Fibroblast of skin of scalp (primary cell): ENCODE data around the gene EFNA5.

Experiments used
- DNase-seq: peaks from one replicate; pipeline ENCODE4 v3.0.0-alpha.2; 2013

Gene EFNA5

DNA sequence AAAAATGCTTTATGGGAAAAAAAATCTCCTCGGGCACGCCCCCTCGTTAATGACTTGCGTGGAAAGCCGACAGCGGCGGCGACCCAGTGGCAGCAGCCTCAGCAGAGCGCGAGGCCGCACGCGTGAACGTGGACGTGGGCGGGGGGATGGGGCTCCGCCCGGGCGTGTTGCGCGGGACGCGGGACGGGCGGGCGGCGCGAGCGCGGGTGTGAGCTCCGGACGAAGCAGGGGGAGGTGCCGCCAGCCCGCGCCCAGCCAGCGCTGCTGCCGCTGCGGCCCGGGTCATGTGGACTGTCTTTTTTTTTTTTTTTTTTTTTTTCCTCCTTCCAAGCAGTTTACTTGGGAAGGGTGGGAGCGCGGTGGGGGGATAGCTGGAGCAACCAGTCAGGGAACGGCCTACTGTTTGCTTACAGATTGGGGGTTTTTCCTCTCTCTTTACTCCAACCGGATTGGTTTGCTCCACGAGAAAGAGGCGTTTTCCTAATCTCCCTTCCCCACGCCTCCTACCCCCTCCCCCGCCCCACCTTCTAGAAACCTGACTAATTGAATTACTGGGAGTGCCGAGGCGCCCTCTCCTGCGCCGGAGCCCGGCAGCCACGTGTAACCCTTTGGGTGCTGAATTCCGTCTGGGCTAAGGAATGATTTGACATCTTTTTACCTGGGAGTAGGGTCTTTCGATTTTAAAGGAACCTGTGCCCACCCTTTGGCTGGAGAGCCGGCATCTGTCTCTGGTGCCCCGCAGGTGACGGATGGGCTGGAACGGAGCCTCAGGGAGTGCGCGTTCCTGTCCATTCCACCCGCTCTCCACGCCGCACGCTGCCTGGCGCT is 1.7 kb upstream of the EFNA5 start:
- peak; percentile 92 for DNase-seq

DNA sequence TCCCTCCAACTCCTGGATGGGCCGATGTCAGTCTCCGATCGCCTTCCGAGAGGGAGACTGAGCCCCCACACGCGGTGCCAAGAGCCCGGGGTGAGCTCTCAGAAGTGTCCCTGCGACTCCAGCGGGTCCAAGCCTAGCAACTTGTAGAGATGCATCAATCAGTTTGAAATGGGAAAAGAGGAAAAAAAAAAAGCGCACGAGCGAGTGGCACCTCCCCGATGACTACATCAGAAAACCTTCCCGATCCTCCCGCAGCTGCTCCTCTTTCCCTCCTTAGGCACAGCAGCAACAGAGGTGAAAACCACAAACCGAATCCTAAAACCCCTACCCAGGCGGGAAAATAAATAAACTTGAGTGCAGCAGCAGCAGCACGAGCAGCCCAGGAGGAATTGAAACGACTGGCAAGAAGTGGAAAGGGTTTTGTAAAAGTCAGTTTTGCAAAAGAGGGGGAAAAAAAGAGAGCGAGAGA is 1.0 kb upstream of the EFNA5 start:
- DNase-seq, result peak; percentile 66

DNA sequence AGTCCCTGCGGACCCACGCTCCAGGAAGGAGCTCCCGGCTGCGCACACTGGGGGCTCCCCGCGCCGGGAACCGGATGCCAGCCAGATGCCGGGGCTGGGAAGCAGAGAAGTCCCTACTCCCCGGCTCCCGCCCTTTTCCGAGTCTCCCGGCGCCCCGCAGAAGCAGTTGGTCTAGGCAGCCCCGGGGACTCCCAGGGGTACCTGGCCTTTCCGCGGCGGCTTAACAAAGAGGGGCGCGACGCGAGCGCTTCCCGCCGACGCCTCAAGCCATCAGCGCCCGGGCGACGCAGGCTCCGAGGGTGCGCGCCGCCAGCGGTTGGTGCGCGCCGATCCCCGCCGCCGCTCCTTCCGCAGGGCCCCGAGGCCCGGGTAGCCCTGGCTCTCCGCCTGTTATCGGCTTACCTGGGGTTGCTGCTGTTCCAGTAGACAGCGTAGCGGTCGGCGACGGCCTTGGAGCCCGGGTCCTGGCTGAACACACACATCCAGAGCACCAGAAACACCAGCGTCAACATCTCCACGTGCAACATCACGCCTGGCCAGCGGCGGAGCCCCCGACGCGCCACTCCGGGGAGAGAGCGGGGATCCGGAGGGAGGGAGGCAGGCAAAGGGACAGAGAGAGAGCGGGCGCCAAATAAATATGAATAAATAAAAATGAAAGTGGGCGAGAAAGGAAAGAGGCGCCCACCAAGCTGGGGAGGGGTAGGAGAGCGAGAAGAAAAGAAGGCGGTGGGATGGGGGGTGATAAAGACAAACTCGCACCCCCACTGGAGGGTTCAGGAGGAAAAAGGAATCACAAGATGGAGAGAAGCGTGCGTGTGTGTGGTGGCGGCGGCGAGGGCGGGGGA is 428 bp downstream of the EFNA5 start:
- DNase-seq, result peak; percentile 38

DNA sequence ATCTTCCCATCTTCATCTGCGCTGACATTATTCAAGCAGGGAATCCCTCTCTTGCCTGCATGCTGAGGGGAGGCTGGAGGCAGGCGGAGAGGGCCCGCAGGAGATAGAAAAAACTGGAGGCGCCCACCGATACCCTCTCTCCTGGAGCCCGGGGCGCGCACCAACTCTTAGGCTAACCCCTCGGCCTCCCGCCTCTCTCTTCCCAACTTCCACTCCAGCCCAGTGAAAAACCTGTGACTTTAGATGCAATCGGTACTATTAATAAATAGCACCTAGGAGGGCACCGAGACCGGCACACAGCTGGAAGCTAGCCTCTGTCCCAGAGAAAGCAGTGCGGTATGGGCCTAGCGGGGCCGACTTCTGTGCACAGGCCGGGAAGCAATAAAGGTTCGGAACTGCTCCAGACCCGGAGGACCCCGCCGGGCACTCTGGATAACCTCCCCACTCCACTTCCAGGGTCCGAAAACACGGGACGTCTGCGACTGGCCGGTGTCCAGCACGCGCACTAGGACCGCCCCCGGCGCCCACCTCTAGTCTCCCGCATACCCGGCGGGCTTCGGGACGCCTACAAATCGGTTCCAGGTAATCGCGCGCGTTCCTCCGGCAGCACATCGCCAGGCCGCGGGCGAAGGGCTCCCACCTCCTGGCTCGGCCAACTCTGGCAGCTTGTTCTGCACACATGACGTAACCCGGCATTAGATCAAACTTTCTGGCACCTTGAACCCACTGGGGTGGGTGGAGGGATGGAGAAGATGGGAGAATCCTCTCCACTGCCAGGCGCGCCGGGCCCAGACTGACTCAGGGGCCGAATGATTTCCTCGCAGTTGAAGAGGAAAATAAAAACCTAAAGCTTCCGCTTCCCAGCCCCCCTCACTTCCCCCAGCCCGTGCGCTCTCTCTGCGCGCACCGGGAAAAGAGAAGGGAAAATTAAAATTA is 1.4 kb downstream of the EFNA5 start:
- peak; percentile 36 for DNase-seq

DNA sequence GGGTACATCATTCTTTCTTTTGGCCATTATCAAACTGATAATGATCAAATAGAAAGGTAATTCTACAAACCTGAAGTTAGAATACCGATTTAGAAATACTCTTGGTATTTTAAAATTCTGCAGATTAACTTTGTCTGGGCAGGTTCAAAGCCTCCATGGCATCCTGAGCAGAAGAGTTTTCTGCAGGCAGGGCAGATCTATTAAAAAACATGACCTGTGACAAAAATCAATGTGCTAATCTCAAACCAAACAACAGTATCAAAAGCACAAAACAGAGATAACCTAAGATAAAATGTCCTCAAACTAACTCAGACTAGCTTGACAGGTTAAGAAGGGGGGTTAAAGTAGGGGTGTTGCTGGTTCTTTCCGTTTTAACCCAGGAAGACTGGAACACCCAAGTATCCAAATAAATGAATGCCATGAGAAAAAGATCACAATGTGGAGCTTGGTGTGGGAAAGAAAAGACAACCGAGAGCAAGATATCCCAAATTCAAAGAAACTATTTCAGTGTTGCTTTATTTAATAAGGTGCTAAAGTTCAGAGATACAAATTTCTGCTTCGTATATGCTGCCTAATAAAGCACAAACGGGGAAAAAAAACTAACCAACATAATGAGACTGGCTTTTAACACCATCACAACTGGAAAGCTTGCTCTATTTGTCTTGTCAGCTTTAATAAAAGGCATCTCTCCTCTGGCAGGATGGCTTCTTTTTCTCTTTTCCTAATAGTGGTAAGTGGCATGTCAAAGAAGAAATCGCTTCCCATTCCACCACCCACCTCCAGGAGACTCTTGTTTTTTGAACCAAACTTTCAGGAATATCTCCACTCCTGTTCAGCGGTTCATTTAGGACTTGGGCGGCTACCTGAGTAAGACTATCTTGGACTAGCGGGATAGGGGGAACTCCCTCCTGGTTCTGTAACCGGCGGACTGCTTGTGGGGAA is 2.3 kb downstream of the EFNA5 start:
- no peak for DNase-seq

DNA sequence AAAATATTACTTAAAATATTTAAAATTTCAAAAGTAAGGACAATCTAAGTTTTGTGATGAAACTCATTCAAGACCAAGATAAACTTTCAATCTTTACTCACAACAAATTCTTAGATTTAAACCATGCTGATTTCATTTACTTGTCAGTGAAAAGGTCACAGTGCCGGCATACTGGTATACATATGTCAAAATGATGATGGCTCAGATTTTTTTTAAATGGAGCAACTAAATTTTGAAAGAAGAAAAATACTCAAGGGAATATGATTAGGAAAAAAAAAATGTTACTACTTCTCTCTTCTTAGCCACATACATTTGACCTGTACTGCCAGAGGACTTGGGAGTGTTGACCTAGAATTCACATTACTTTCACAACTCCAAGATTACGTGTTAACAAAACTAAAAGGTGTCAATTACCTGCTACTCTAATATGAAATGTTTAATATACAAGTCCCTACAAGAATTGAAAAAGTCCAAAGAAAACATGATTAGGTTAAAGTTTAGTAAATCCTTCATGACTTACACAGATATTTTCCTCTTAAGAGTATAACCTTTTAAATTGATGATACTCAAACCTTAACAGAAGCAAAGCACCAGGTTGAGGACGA is 4.6 kb downstream of the EFNA5 start:
- DNase-seq, result no peak

DNA sequence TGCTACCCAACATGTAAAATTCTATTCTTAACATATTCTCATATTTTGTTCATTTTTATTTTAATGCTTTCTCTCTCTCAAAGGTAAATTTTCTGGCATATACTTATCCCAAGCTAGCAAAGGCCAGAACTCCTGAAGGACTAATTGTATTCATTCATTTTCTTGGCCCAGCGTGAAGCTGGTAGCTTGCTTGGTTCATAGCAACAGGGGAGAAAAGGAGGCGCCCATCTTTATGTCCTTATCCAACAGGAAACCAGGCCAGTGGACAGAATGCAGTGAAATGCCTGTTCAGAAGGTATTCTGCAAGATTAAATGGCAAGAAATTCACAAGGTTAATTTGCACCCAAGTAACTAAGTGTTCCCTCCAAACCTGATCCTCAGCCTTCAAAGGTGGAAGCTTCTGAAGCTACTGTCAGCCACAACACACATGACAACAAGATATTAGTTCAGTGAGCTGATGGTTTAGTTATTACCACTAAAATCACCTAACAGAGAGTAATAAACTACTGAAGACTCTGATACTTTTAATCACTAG is 5.6 kb downstream of the EFNA5 start:
- no peak for DNase-seq

DNA sequence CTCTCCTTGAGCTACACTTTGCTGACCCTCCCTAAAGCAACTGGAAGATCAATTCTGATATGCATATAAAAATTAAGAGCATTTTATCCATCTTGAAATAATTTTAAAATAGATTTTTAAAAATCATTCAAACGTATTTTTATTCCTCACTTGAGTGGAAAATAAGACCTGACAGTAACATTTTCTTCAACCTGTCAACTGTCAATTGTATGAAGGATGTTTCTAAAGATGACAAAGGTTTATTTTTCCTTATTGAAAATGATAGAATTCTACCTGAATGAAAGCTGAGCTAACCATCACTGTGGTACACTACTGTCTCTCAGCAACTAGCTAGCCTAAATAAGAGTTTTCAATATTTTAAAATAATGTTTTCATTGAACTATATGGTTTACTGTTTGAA is 7.0 kb downstream of the EFNA5 start:
- no peak for DNase-seq

DNA sequence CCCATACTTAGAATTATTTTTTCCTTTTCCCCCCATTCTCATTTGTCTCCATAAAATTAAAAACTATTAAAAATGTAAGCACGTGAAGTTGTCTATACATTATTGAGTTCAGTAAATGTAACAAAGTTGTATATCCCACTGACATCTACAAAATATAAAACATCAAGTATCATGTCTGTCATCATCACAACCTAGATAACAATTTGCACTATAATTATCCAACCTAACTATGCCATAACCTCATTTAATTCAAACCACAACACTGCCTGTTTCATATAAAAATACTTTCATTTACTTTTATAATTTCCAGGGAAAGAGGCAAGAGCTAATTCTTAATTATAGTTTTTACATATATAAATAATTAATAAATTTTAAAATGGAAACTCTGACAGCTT is 9.1 kb downstream of the EFNA5 start:
- DNase-seq, result no peak

DNA sequence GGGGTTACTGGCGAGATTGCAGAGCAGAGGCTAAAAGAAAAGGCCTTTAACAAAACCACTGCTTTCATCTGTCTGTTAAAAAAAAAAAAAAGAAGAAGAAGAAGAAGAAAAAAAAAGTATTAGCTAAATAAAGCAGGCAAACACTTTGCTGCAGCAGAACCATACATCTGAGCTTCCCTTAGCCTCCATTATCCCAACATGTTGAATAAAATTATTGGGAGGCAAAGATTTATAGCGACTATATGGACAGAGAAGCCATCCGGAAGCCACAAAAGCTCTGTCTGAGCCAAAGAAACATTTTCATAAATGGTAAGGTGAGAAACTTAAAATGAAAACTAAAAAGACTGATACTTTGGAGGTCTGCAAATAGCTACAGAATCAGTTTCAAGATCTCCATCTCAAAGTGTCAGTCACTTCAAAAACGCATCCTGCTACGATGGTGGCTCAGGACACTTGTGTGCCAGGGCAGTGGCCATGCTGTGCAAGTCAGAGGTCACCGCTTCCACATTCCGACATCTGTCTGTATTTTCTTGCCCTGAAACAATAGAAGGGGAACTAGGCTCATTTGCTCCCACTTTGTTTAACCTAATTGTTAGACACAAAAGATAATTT is 9.6 kb downstream of the EFNA5 start:
- no peak for DNase-seq

DNA sequence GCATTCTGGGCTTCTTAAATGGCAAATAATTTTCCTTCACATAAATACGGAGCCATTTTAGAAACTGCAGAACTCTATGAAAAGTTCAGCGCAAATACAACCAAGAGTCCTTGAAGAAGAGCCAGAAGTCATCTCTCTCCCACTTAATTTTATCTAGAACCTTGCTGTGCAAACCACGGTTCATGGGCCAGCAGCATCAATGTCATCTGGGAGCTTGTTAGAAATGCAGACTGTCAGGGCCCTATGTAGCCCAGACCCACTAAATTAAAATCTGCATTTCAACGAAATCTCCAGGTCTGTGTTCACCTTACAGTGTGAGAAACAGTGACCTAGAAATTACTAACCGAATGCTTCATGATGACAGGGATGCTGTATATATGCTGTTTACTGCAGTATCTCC is 12.2 kb downstream of the EFNA5 start:
- no peak for DNase-seq

DNA sequence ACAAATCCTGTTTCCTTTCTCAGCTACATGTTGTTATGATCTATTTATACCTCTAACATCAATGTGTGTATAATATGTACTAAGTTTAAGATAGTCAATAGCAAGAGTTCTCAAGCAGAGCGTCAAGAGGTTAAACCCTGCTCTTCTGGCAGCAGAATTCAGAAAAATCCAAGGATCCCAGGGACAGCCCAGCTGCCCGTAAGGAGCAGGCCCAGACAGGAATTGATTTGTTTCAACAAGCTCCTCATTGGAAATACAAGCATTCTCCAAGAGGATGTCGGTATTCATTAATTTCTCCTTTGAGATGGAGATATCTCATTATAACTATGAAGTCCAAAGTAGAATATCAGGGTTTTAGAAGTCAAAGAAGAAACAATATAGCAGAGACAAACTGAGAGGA is 14.9 kb downstream of the EFNA5 start:
- no peak for DNase-seq

DNA sequence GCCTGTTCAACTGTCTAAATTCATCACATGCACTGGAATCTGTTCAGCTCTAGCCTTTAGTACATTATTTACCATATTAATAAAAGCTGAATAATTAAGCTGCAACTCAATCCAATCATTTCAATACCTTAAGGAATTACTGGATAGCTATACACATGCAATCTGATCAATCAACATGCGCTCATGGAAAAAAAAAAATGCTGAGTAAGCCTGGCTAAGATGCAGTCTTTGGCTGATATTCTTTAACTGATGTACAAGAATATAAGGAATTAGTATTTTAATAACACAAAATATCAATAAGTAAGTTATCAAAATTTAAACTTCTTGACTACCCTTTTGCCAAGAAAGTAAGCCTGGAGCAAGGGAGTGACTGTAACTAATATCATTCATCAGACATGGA is 15.9 kb downstream of the EFNA5 start:
- no peak for DNase-seq

DNA sequence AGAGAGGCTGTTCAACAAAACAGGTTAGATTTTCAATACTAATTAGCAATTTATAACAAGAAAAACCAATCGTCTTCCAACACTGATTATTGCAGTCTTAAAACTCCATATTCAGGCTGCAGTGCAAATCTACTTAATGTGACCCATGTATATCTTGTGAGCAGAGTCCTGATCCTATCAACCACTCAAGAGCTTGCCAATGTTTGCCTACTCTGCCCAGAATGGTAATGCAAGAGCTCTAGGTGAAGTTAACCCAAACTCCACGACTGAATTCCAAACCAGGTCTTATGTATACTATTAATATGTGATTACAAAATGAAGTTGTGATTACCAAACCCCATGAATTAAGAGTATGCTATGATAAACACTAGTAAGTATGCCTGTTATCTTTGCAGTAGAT is 17.1 kb downstream of the EFNA5 start:
- no peak for DNase-seq

DNA sequence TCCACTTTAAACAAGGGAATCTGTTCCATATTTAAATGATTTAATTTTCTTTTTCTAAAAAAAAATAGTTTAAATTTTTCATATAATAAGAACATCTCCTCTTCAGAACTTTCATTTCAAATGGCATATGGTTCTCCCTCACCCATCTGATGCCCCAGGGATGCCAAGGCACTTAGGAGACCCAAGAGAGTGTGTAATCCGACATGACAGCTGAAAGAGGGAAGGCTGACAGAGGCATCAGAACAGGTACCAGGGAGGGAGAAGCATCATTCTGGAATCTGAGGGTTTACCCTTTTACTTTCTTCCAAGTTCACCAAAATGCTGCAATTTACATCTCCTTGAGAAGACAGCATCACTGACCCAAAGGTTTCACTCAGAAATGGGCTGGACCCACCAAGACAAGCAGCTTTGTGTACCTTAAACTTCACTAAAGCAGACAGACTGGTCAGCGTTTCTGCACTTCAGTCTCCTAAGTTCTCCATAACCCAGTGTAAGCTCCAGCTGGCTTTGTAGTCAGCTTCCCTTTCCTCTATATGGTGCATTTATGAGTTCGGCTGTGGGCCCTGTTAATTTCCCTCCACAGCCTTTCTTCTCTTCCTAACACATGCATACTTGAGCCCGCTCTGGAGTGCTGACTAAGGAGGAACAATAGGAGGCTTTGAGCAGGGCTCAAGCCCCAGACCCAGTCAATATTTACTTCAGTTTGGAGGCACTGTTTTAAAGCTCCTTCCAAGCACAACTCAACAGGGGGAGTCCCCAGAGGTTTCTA is 17.7 kb downstream of the EFNA5 start:
- DNase-seq, result no peak

DNA sequence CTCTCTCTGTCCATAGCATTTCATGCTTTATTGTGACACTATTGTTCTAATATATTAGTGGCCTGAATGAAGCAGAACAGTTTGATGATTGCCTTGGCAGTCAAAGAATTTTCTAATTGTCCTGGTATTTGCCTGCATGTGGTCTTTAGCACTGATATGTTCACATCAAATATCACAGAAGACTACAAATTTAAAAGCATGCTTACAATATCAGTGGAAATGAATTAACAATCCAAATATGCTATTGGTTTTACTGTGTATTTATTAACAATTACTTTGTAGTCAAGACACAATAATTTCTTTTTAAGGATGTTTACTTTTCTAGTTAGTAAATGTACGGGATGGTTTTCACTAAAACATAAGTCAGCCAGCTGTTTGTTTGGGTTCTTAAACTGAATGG is 18.3 kb downstream of the EFNA5 start:
- DNase-seq, result no peak

DNA sequence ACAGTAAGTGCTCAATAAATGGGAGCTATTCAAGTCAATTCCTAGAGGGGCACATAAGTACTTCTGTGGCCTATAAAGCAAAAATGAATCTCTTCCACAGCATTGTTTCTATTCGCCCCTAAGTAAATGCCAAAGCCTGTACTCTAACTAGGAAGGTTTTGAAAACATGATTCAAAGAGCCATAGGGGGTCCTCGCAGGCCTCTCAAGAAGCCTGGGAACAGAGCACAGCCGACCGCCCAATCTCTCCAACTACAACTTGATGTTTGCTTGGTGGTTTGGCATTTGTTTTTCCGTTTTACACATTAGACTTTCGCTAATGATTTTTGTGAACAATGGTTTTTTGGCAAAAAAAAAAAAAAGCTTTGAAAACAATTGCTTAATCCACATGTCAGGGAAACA is 19.4 kb downstream of the EFNA5 start:
- peak; percentile 23 for DNase-seq

DNA sequence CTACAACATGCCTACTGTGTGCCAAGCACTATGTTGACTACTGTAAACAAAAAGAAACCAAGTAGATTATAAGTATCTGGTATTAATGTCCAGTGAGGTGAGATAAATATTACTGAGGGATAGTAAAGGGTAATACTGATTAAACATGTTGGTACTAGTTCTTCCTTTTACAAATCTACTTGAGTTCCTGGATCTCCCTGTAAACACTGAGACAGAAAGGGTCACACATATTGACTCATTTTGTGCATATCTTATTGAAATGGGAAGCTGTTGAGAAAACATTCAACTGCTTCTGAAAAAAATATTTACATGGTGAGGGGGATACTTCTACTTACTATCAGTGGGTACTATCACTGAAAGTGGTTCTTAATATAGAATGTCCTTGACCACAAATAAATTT is 24.3 kb downstream of the EFNA5 start:
- DNase-seq, result no peak

DNA sequence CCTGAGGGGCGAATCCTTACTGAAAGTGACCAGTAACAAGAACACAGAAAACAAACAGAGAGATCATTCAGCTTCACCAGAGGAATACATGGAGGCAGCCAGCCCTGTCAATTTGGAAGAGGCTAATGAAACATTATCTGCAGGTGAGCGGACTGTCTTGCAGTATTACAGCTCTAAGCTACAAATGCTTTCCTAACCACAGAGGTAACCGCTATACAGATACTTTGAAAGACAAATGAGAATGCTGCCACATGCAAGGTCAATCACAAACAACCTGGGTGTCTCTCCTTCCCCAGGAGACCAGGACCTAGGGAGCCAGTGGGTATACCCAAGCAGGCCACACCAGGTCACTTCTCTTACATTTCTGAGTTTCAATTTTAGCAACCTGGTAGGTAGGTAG is 30.2 kb downstream of the EFNA5 start:
- DNase-seq, result no peak

DNA sequence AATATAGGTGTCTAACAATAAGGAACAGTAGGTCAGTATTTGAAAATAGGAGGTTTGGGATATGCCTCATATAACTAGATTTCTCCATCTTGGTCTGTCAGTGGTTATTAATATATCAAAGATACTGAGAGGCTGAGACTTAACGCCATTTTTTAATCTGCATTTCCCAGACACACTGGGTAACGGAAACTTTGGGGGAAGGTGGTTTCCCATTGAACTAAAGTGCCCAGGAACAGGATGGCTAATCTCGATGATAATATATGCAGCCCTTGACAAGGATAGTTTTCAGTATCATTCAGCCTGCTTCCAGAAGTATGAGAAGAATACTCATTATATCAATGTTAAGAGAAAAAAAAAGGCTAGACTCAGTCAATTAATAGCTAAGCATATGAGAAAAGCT is 30.7 kb downstream of the EFNA5 start:
- DNase-seq, result no peak
